ENCODE results near the gene PFKP. TPM values are rescaled to one million over a fixed set of nuclear protein-coding genes. Genes with fewer than 3 reads are reported as not detected.
A peak's percentile ranks its signal among the peaks of the same experiment; 100 is the strongest.

Gene PFKP
- total and polyA plus RNA-seq, 2 experiments from 2014 or later: 24.6 to 48.9 TPM

- Histone ChIP-seq H3K27ac (no peak overlapping the region), H4K20me1 (ENCODE audit: insufficient read depth, poor library complexity, severe bottlenecking) (no peaks in the 10 kb centered on the region), H3K4me2 (no peak overlapping the region), H3K4me1 (ENCODE audit: insufficient read depth) (peaks cover 7% of the 10 kb centered on the region), H2AFZ (no peak overlapping the region), H3K27me3 (no peaks in the 10 kb centered on the region), H3K4me3 (no peak overlapping the region), H3K36me3 (replicated peaks; ENCODE audit: insufficient read depth, low read depth) (no peaks in the 10 kb centered on the region), H3K9me3 (ENCODE audit: low read depth) (no peaks in the 10 kb centered on the region), H3K79me2 (no peaks in the 10 kb centered on the region), H3K9me2 (replicated peaks; ENCODE audit: insufficient read depth) (no peaks in the 10 kb centered on the region)
- TF ChIP-seq CTCF (IDR thresholded peaks at IDR 0.05; ENCODE audit: poor library complexity) (no peak), EZH2 (IDR thresholded peaks at IDR 0.05; ENCODE audit: borderline replicate concordance) (no peak), EZH2phosphoT487 (IDR thresholded peaks at IDR 0.05; ENCODE audit: low read depth, severe bottlenecking, unreplicated experiment) (no peak)
- no peak for DNase-seq (ENCODE audit: low spot score)
- 97% methylated on average over 30 of the region's 40 CpGs for WGBS (ENCODE audit: low lambda C conversion rate, missing lambda C conversion rate)
Observed at GRCh38 chr10:3129581-3130340, 62.4 kb downstream of the PFKP start.

- Histone ChIP-seq H3K36me3 (replicated peaks; ENCODE audit: insufficient read depth, low read depth) (no peaks in the 10 kb centered on the region), H2AFZ (no peak overlapping the region), H3K9me2 (replicated peaks; ENCODE audit: insufficient read depth) (no peaks in the 10 kb centered on the region), H3K4me2 (no peak overlapping the region), H3K27ac (peak overlapping the region; percentile 34), H3K4me3 (no peak overlapping the region), H3K27me3 (no peaks in the 10 kb centered on the region), H3K9me3 (ENCODE audit: low read depth) (no peaks in the 10 kb centered on the region), H4K20me1 (ENCODE audit: insufficient read depth, poor library complexity, severe bottlenecking) (no peaks in the 10 kb centered on the region), H3K79me2 (no peaks in the 10 kb centered on the region), H3K4me1 (ENCODE audit: insufficient read depth) (peaks cover 7% of the 10 kb centered on the region)
- TF ChIP-seq EZH2phosphoT487 (IDR thresholded peaks at IDR 0.05; ENCODE audit: low read depth, severe bottlenecking, unreplicated experiment) (no peak), CTCF (IDR thresholded peaks at IDR 0.05; ENCODE audit: poor library complexity) (no peak), EZH2 (IDR thresholded peaks at IDR 0.05; ENCODE audit: borderline replicate concordance) (no peak)
- WGBS (ENCODE audit: low lambda C conversion rate, missing lambda C conversion rate): 79% methylated on average over 4 of the region's 4 CpGs
- peak; percentile 70 for DNase-seq (ENCODE audit: low spot score)
Observed at GRCh38 chr10:3131098-3131497, 63.8 kb downstream of the PFKP start.

- Histone ChIP-seq H3K4me2 (no peak overlapping the region), H3K27ac (no peak overlapping the region), H3K36me3 (replicated peaks; ENCODE audit: insufficient read depth, low read depth) (no peaks in the 10 kb centered on the region), H3K4me1 (ENCODE audit: insufficient read depth) (peaks cover under 1% of the 10 kb centered on the region), H3K9me2 (replicated peaks; ENCODE audit: insufficient read depth) (no peaks in the 10 kb centered on the region), H3K27me3 (no peaks in the 10 kb centered on the region), H2AFZ (no peak overlapping the region), H3K4me3 (no peak overlapping the region), H4K20me1 (ENCODE audit: insufficient read depth, poor library complexity, severe bottlenecking) (no peaks in the 10 kb centered on the region), H3K79me2 (no peaks in the 10 kb centered on the region), H3K9me3 (ENCODE audit: low read depth) (no peaks in the 10 kb centered on the region)
- DNase-seq (ENCODE audit: low spot score): no peak
- TF ChIP-seq CTCF (IDR thresholded peaks at IDR 0.05; ENCODE audit: poor library complexity): no peak
- no peak for TF ChIP-seq EZH2 (IDR thresholded peaks at IDR 0.05; ENCODE audit: borderline replicate concordance)
- TF ChIP-seq EZH2phosphoT487 (IDR thresholded peaks at IDR 0.05; ENCODE audit: low read depth, severe bottlenecking, unreplicated experiment): no peak
- WGBS (ENCODE audit: low lambda C conversion rate, missing lambda C conversion rate): 93% methylated on average over 22 of the region's 22 CpGs
Observed at GRCh38 chr10:3132036-3133025, 65.0 kb downstream of the PFKP start.
